T-helper 17 cell (primary cell): ENCODE measurements around the gene CCL24. TPM values are rescaled to one million over a fixed set of nuclear protein-coding genes. Genes with fewer than 3 reads are reported as not detected.
A peak's percentile ranks its signal among the peaks of the same experiment; 100 is the strongest.
"Not testable (repeated sequence)": the region's sequence is repeated elsewhere in the genome, so short reads cannot be mapped to it uniquely, and the experiment has no call there.

Experiments
- ATAC-seq: fragments of 150-1000 bp; cut with Tn5 transposase; 2 replicates; pipeline ENCODE4 v1.10.0; 2021; ENCODE audit warnings: mild to moderate bottlenecking, moderate library complexity
- DNase-seq, 3 donors: peaks; one replicate each; pipeline versions ENCODE4 v3.0.0 to v3.0.0-alpha.2; 2020 to 2021
- H3K9me3 ChIP-seq: one replicate; pipeline ENCODE4 v1.7.0; 2013; ENCODE audit warnings: low read length, mild to moderate bottlenecking; ENCODE audit not compliant: control insufficient read depth, poor library complexity, severe bottlenecking
- H3K27ac Mint-ChIP-seq: one replicate; pipeline ENCODE4 v1.8.0; 2022; ENCODE audit warnings: mild to moderate bottlenecking, moderate library complexity, mixed read lengths
- H3K27me3 Mint-ChIP-seq: one replicate; pipeline ENCODE4 v1.8.0; 2022; ENCODE audit warnings: mixed read lengths
- H3K36me3 Mint-ChIP-seq: one replicate; pipeline ENCODE4 v1.8.0; 2022; ENCODE audit warnings: low read depth, mixed read lengths
- H3K4me1 Mint-ChIP-seq: one replicate; pipeline ENCODE4 v1.8.0; 2022; ENCODE audit warnings: mild to moderate bottlenecking, mixed read lengths
- H3K4me3 Mint-ChIP-seq: one replicate; pipeline ENCODE4 v1.8.0; 2022; ENCODE audit warnings: mild to moderate bottlenecking, moderate library complexity, mixed read lengths
- total RNA-seq, 4 donors: library from RNA in 2 of 4; stranded (reverse) in 2 of 4; gene quantifications; one replicate each; pipeline ENCODE4 v1.2.3 and lab custom pipeline; 2022 to 2026

Gene CCL24
- total RNA-seq, 2 donors from 2014 or later = not detected

GRCh38 chr7:75789361-75789924 is 24.2 kb downstream of the CCL24 start:
- H3K4me1 Mint-ChIP-seq = peaks cover 4% of the 10 kb centered on the region
- H3K27ac Mint-ChIP-seq = no peak overlapping the region
- H3K4me3 Mint-ChIP-seq = no peak overlapping the region
- H3K27me3 Mint-ChIP-seq = peaks cover 4% of the 10 kb centered on the region
- no peaks in the 10 kb centered on the region for H3K9me3 ChIP-seq
- ATAC-seq (no peak), DNase-seq (no peak)
- H3K36me3 Mint-ChIP-seq = no peaks in the 10 kb centered on the region

DNA sequence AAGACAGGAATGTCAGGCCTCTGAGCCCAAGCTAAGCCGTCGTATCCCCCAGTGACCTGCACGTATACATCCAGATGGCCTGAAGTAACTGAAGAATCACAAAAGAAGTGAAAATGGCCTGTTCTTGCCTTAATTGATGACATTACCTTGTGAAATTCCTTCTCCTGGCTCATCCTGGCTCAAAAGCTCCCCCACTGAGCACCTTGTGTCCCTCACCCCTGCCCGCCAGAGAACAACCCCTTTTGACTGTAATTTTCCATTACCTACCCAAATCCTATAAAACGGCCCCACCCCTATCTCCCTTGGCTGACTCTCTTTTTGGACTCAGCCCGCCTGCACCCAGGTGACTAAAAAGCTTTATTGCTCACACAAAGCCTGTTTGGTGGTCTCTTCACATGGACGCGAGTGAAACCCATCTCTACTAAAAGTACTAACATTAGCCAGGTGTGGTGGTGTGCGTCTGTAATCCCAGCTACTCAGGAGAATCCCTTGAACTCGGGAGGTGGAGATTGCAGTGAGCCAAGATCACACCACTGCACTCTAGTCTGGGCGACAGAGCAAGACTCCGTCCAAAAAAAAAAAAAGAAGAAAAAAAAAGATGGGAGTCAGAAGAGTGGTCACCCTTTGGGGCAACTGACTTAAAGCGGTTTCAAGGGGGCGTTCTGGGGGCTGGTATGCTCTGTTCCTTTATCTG is 25.3 kb downstream of the CCL24 start:
- not testable (repeated sequence) for H3K4me3 Mint-ChIP-seq, H3K27me3 Mint-ChIP-seq, H3K27ac Mint-ChIP-seq, H3K9me3 ChIP-seq, H3K36me3 Mint-ChIP-seq, ATAC-seq, DNase-seq, H3K4me1 Mint-ChIP-seq

DNA sequence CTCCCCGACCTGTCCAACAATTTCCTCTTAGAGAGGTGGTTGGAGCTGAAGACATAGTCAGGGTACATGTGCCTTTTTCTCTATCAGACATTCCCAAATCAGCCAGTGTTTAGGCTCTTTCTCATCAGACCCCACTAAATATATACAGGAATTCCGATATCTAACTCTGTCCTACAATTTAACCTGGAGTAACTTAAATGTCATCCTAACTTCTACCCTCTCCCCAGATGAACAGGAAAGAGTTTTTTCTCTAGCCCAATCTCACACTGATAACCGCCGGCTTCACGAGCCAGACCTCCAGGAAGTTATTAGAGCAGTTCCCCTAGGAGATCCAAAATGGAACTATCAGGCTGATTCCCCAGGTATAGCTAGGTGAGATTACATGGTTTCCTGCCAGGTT is 30.5 kb downstream of the CCL24 start:
- not testable (repeated sequence) for DNase-seq, H3K4me3 Mint-ChIP-seq, H3K4me1 Mint-ChIP-seq, H3K27ac Mint-ChIP-seq, H3K36me3 Mint-ChIP-seq, ATAC-seq, H3K9me3 ChIP-seq
- peaks cover 39% of the 10 kb centered on the region for H3K27me3 Mint-ChIP-seq

DNA sequence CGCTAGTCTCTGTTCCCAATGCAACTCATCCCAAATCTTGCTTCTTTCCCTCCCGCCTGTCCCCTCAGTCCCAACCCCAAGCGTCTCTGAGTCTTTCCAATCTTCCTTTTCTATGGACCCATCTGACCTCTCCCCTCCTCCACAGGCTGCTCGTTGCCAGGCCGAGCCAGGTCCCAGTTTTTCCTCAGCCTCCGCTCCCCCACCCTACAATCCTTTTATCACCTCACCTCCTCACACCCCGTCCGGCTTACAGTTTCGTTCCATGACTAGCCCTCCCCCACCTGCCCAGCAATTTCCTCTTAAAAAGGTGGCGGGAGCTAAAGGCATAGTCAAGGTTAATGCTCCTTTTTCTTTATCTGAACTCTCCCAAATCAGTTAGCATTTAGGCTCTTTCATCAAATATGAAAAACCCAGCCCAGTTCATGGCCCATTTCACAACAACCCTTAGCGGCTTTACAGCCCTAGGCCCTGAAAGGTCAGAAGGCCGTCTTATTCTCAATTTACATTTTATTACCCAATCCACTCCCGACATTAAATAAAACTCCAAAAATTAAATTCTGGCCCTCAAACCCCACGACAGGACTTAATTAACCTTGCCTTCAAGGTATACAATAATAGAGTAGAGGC is 32.8 kb downstream of the CCL24 start:
- not testable (repeated sequence) for H3K9me3 ChIP-seq, H3K27ac Mint-ChIP-seq, H3K4me1 Mint-ChIP-seq, DNase-seq, H3K4me3 Mint-ChIP-seq, ATAC-seq, H3K36me3 Mint-ChIP-seq
- H3K27me3 Mint-ChIP-seq = peaks cover 39% of the 10 kb centered on the region

DNA sequence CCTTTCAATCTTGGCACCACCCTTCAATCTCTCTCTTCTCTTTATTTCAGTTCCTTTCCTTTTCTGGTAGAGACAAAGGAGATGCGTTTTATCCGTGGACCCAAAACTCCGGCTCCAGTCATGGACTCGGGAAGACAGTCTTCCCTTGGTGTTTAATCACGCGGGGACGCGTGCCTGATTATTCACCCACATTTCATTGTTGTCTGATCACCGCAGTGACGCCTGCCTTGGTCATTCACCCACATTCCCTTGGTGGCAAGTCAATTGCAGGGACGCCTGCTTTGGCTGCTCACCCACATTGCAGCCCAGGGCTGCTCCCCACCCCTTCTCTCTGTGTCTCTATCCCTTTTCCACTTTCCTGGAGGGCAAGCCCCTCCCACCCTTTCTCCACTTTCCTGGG is 34.1 kb downstream of the CCL24 start:
- H3K36me3 Mint-ChIP-seq, H3K4me1 Mint-ChIP-seq, DNase-seq, H3K4me3 Mint-ChIP-seq, ATAC-seq, H3K9me3 ChIP-seq, H3K27ac Mint-ChIP-seq: not testable (repeated sequence)
- H3K27me3 Mint-ChIP-seq = peaks cover 39% of the 10 kb centered on the region

DNA sequence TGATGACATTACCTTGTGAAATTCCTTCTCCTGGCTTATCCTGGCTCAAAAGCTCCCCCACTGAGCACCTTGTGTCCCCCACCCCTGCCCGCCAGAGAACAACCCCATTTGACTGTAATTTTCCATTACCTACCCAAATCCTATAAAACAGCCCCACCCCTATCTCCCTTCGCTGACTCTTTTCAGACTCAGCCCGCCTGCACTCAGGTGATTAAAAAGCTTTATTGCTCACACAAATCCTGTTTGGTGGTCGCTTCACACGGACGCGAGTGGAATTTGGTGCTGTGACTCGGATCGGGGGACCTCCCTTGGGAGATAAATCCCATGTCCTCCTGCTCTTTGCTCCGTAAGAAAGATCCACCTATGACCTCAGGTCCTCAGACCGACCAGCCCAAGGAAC is 34.6 kb downstream of the CCL24 start:
- H3K27me3 Mint-ChIP-seq = peaks cover 39% of the 10 kb centered on the region
- not testable (repeated sequence) for H3K4me3 Mint-ChIP-seq, H3K4me1 Mint-ChIP-seq, H3K36me3 Mint-ChIP-seq, DNase-seq, H3K27ac Mint-ChIP-seq, ATAC-seq, H3K9me3 ChIP-seq

DNA sequence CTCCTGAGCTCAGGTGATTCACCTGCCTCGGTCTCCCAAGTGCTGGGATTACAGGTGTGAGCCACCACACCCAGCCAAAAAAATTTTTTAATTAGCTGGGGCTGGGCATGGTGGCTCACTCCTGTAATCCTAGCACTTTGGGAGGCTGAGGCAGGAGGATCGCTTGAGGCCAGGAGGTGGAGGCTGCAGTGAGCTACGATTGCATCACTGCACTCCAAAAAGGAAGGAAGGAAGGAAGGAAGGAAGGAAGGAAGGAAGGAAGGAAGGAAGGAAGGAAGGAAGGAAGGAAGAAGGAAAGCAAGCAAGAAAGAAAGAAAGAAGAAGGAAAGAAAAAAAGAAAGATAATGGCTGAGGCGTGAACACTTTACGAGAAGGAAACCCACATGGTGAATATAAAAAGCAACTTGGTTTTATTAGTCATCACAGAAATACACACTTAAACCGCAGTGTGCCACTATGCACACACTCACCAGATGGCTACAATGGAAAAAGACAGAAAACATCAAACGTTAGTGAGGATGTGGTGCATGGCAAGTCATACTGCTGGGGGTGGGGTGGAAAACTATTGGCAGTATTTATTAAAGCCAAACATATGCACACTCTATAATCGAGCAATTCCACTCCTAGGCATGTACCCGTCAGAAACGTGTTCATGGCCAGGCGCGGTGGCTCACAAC is 37.2 kb downstream of the CCL24 start:
- Mint-ChIP-seq H3K4me1 (peaks cover 9% of the 10 kb centered on the region), H3K4me3 (no peak overlapping the region), H3K36me3 (peaks cover 3% of the 10 kb centered on the region), H3K27me3 (peaks cover 23% of the 10 kb centered on the region), H3K27ac (no peak overlapping the region)
- ATAC-seq (peak; percentile 83), DNase-seq (no peak)
- H3K9me3 ChIP-seq = no peaks in the 10 kb centered on the region

GRCh38 chr7:75773958-75774357 is 39.6 kb downstream of the CCL24 start:
- H3K4me3 Mint-ChIP-seq, ATAC-seq, H3K36me3 Mint-ChIP-seq, H3K27me3 Mint-ChIP-seq, H3K4me1 Mint-ChIP-seq, H3K27ac Mint-ChIP-seq, H3K9me3 ChIP-seq, DNase-seq: not testable (repeated sequence)

GRCh38 chr7:75772081-75773077 is 41.2 kb downstream of the CCL24 start, which contains the start of gene CCL26:
Gene CCL26, minus strand, starts transcription at chr7:75772211. Its CDS starts 35 bp downstream, at chr7:75772176.
- Mint-ChIP-seq H3K27me3 (no peaks in the 10 kb centered on the region), H3K4me1 (peaks cover 6% of the 10 kb centered on the region), H3K27ac (peak within 1 kb of the TSS; percentile 32), H3K4me3 (no peak within 1 kb of the TSS), H3K36me3 (no peaks in the 10 kb centered on the region)
- ATAC-seq (no peak), DNase-seq (no peak)
- no peaks in the 10 kb centered on the region for H3K9me3 ChIP-seq

DNA sequence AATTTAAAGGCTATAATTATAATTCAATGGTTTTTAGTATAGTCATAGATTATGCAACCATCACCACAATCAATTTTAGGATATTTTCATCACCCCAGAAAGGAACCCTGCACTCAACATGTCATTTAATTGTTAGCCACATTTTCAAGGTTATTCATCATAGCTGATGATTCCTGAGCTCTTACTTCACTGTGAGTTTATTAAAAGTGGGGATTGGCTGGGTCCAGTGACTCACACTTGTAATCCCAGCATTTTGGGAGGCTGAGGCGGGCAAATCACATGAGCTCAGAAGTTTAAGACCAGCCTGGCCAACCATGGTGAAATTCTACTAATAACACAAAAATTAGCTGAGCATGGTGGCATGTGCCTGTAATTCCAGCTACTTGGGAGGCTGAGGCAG is 42.4 kb downstream of the CCL24 start:
- Mint-ChIP-seq H3K4me1 (peaks cover 2% of the 10 kb centered on the region), H3K4me3 (no peak overlapping the region)
- ATAC-seq = no peak

GRCh38 chr7:75762350-75762917 is 51.2 kb downstream of the CCL24 start:
- no peak overlapping the region for H3K4me3 Mint-ChIP-seq
- no peaks in the 10 kb centered on the region for H3K36me3 Mint-ChIP-seq
- H3K27me3 Mint-ChIP-seq = peaks cover 6% of the 10 kb centered on the region
- no peaks in the 10 kb centered on the region for H3K9me3 ChIP-seq
- peaks cover 3% of the 10 kb centered on the region for H3K4me1 Mint-ChIP-seq
- no peak overlapping the region for H3K27ac Mint-ChIP-seq
- ATAC-seq (peak; percentile 88), DNase-seq (no peak)

More for the DNA sequence above, 42.4 kb downstream of the CCL24 start:
- Mint-ChIP-seq H3K27ac (no peak overlapping the region), H3K27me3 (no peaks in the 10 kb centered on the region), H3K36me3 (no peaks in the 10 kb centered on the region)
- DNase-seq = no peak
- H3K9me3 ChIP-seq = no peaks in the 10 kb centered on the region

GRCh38 chr7:75761801-75762200 is 51.8 kb downstream of the CCL24 start:
- not testable (repeated sequence) for H3K27ac Mint-ChIP-seq, H3K36me3 Mint-ChIP-seq, H3K4me1 Mint-ChIP-seq, H3K9me3 ChIP-seq, H3K27me3 Mint-ChIP-seq, DNase-seq, ATAC-seq, H3K4me3 Mint-ChIP-seq
